Measurements from ENCODE around the gene ATL2.

Gene ATL2

DNA sequence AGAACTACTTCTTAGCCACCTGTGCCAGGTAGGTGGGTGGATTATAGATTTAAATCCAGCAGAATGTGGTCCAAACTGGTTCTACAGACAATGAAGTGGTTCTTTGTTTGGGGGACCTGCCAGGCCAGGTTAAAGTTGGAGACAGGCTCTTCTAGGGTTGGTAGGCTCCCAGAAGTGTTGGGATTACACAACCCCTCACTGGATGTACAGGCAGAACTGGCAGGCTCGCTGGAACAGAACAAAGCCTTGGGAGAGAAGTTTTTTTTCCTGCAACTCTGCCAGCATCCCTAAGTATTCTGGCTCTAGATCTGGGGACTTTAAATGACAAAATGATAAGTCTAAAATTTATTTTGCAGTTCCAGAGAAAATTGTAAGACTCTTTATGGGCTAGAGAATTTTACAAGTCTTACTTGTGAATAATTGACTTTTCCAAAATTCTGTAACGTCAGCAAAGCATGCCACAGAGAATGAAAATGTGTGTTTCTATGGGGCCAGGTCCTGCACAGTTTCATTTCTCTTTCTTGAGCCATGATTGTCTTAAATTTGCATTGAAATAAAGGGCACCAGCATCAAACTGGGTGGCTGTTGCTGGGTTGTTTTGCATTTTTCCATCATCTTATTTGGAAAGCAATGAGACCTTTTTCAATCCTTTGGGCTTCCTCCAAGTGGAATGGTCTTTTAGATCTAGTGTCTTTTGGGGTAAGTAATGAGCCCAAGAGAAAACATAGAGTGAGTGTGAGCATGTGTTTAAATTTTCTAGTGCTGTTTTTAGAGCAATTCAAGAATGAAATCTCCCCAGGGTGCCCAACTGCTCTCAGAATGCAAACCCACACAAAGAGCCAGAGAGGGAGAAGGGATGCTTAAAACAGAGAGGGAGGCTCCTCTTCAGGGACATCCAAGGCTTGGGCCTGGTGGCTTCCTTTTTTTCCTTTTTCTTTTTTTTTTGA lies 32.4 kb upstream of the ATL2 start:
- peak; percentile 48 for DNase-seq (ENCODE audit: extremely low read depth, insufficient read length)
- Histone ChIP-seq H3K4me3 (replicated peaks; ENCODE audit: low read depth, low read length) (no peak overlapping the region; the same call in 1 of the 2 replicates), H3K27me3 (replicated peaks; ENCODE audit: control insufficient read depth, insufficient read depth, low read length) (no peaks in the 10 kb centered on the region), H3K36me3 (ENCODE audit: control insufficient read depth, insufficient read depth, low read length) (no peaks in the 10 kb centered on the region)
- TF ChIP-seq CTCF (IDR thresholded peaks at IDR 0.05; ENCODE audit: insufficient read depth, low read length, poor library complexity, severe bottlenecking): no peak

- TF ChIP-seq CTCF (IDR thresholded peaks at IDR 0.05; ENCODE audit: insufficient read depth, low read length, poor library complexity, severe bottlenecking): no peak
- Histone ChIP-seq H3K27me3 (replicated peaks; ENCODE audit: control insufficient read depth, insufficient read depth, low read length) (no peaks in the 10 kb centered on the region), H3K4me3 (replicated peaks; ENCODE audit: low read depth, low read length) (no peak overlapping the region), H3K36me3 (ENCODE audit: control insufficient read depth, insufficient read depth, low read length) (no peaks in the 10 kb centered on the region)
- DNase-seq (ENCODE audit: extremely low read depth, insufficient read length): no peak
Observed at GRCh38 chr2:38407111-38407682, 30.1 kb upstream of the ATL2 start.

- DNase-seq (ENCODE audit: extremely low read depth, insufficient read length): no peak
- no peak for TF ChIP-seq CTCF (IDR thresholded peaks at IDR 0.05; ENCODE audit: insufficient read depth, low read length, poor library complexity, severe bottlenecking)
- no peaks in the 10 kb centered on the region for H3K27me3 ChIP-seq (replicated peaks; ENCODE audit: control insufficient read depth, insufficient read depth, low read length)
- no peak overlapping the region for H3K4me3 ChIP-seq (replicated peaks; ENCODE audit: low read depth, low read length)
- no peaks in the 10 kb centered on the region for H3K36me3 ChIP-seq (ENCODE audit: control insufficient read depth, insufficient read depth, low read length)
Observed at GRCh38 chr2:38406597-38407110, 29.6 kb upstream of the ATL2 start.

- H3K27me3 ChIP-seq (replicated peaks; ENCODE audit: control insufficient read depth, insufficient read depth, low read length): no peaks in the 10 kb centered on the region
- H3K4me3 ChIP-seq (replicated peaks; ENCODE audit: low read depth, low read length): no peak overlapping the region
- DNase-seq (ENCODE audit: extremely low read depth, insufficient read length): no peak
- TF ChIP-seq CTCF (IDR thresholded peaks at IDR 0.05; ENCODE audit: insufficient read depth, low read length, poor library complexity, severe bottlenecking): no peak
- no peaks in the 10 kb centered on the region for H3K36me3 ChIP-seq (ENCODE audit: control insufficient read depth, insufficient read depth, low read length)
Observed at GRCh38 chr2:38405917-38406596, 29.0 kb upstream of the ATL2 start.

DNA sequence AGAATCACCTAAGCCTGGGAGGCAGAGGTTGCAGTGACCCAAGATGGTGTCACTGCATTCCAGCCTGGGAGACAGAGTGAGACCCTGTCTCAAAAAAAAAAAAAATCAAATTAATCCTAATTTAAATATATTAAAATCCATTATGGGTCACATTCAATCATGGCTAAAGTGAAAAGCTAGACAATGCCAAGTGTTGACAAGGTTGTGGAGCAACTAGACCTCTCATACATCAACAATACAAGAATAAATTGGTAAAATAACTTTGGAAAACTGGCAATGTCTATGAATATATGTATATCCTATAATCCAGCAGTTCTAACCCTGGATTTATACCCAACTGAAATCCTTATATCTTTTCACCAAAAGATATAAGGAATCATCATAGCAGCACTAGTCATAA lies 23.4 kb upstream of the ATL2 start:
- H3K4me3 ChIP-seq (replicated peaks; ENCODE audit: low read depth, low read length): no peak overlapping the region
- no peak for TF ChIP-seq CTCF (IDR thresholded peaks at IDR 0.05; ENCODE audit: insufficient read depth, low read length, poor library complexity, severe bottlenecking)
- no peaks in the 10 kb centered on the region for H3K27me3 ChIP-seq (replicated peaks; ENCODE audit: control insufficient read depth, insufficient read depth, low read length)
- DNase-seq (ENCODE audit: extremely low read depth, insufficient read length): no peak
- no peaks in the 10 kb centered on the region for H3K36me3 ChIP-seq (ENCODE audit: control insufficient read depth, insufficient read depth, low read length)

Measured in GM06990 (cell line).